ENCODE data around the gene GP9. TPM values are rescaled to one million over a fixed set of nuclear protein-coding genes. Genes with fewer than 3 reads are reported as not detected.

Gene GP9
- total RNA-seq, 2 experiments from 2014 or later: not detected

DNA sequence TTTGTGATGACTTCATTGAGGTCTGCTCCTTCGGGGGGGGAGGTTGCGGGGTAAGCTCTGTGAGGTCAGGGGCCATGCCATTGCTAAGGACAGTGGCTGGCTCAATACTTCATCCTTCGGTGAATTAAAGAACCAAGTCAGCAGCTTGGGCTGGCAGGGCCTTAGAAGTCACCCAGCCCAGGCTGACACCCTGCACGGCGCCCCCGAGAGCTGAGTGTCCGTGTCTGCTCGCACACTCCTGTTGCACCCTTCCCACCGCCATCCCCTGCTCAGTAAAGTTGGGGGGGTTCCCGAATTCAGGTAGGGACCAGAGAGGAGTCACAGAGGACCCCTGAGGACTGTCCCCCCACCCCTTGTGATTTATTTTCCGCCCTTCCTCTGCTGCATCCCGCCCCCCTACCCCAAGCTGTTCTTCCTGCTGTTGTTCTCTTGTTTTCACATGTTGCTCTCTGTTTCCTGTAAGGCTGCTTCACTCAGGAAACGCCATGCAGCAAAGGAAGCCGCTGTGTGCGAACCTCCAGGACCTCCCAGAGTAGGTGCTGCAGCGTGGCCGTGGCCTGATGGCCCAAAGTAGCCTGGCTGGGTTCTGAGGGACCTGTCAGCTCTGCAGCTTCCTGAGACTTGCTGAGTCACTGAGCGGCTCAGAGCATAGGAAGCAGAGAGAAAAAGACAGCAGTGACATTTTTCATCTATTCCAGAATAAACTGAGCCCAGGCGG is 45.0 kb upstream of the GP9 start:
- intact Hi-C loops (cut with micrococcal nuclease): no loop called here
- ChIA-PET POLR2A (interaction anchor here (0.8 to 4.7 kb wide), 17 partner anchors 8 to 300 kb away, joined by 3 to 56 read pairs (median 5); partner anchors contain the start of genes ACAD9, CFAP92, COPG1 and EFCC1), CTCF (interaction anchor here (0.8 to 8.6 kb wide), 22 partner anchors 9 to 335 kb away, joined by 3 to 77 read pairs (median 4); partner anchors contain the start of genes CFAP92, CNBP and EFCC1)
- Mint-ChIP-seq H3K36me3 (ENCODE audit: low read depth) (no peaks in the 10 kb centered on the region), H3K27me3 (no peaks in the 10 kb centered on the region), H3K4me3 (peak overlapping the region; percentile 71), H3K4me1 (ENCODE audit: low read depth) (peaks cover 31% of the 10 kb centered on the region), H3K9me3 (no peaks in the 10 kb centered on the region), H3K27ac (peak overlapping the region; percentile 97)
- DNase-seq (peak; percentile 61), ATAC-seq (peak; percentile 63)
- TF ChIP-seq, protein P1, sequence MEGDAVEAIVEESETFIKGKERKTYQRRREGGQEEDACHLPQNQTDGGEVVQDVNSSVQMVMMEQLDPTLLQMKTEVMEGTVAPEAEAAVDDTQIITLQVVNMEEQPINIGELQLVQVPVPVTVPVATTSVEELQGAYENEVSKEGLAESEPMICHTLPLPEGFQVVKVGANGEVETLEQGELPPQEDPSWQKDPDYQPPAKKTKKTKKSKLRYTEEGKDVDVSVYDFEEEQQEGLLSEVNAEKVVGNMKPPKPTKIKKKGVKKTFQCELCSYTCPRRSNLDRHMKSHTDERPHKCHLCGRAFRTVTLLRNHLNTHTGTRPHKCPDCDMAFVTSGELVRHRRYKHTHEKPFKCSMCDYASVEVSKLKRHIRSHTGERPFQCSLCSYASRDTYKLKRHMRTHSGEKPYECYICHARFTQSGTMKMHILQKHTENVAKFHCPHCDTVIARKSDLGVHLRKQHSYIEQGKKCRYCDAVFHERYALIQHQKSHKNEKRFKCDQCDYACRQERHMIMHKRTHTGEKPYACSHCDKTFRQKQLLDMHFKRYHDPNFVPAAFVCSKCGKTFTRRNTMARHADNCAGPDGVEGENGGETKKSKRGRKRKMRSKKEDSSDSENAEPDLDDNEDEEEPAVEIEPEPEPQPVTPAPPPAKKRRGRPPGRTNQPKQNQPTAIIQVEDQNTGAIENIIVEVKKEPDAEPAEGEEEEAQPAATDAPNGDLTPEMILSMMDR (IDR thresholded peaks at IDR 0.05): no peak

DNA sequence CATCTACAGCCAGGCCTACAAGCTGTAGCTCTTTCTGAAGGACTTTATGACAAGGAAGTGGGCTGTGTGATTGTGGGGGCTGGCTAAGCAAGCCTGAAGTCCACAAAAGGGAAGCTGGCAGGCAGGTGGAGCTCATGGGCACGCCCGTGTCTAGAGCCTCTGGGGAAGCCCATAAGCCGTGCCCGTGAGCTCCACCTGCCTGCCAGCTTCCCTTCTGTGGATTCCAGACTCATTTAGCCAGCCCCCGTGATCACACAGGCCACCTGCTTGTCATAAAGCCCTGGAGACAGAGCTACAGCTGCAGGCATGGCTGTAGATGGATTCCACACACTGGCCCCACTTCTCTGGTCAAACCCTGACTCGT is 44.2 kb upstream of the GP9 start:
- Mint-ChIP-seq H3K9me3 (no peaks in the 10 kb centered on the region), H3K4me3 (peak overlapping the region; percentile 71), H3K27ac (peak overlapping the region; percentile 97), H3K4me1 (ENCODE audit: low read depth) (peaks cover 31% of the 10 kb centered on the region), H3K27me3 (no peaks in the 10 kb centered on the region), H3K36me3 (ENCODE audit: low read depth) (no peaks in the 10 kb centered on the region)
- TF ChIP-seq, protein P1 (IDR thresholded peaks at IDR 0.05): peak; percentile 34
- peak; percentile 82 for DNase-seq
- intact Hi-C loops (cut with micrococcal nuclease): no loop called here
- ATAC-seq: peak; percentile 85
- CTCF ChIA-PET: interaction anchor here (0.6 to 8.6 kb wide), 25 partner anchors 10 to 335 kb away, joined by 3 to 77 read pairs (median 4); partner anchors contain the start of genes CFAP92, CNBP and EFCC1
- POLR2A ChIA-PET: interaction anchor here (0.7 to 4.7 kb wide), 22 partner anchors 9 to 300 kb away, joined by 3 to 56 read pairs (median 4); partner anchors contain the start of genes ACAD9, CFAP92, EFCC1 and RAB43

DNA sequence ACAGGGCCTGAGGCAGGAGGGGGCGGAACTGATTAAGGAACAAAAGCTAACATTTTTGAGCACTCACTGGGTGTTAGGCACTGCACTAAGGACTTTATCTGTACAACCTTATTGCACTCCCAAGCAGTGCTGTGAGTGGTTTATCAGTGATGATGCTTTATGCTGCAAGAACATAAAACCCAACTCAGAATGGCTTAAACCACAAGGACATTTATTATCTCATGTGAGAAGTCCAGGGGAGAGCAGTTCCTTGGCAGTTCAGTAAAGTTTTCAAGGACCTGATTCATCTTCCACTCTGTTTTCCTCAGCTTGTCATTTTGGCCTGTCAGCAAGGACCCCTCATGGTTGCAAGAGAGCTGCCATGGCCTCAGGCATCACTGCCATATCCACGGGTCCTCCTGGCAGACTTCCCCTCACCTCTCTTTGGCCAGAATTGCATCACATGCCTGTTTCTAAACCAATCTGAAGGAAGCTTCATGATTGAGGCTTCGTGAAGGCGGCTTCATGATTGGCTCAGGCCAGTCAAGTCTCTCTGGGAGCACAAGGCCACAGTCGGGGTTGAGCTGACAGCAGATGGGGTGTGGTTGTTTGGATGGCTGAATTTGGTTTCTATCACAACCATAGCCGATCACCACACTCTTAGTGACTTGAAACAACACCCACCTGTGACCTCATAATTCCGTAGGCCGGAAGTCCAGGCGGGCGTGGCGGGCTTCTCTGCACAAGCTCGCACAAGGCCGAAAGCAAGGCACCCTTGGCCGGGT is 43.7 kb upstream of the GP9 start:
- TF ChIP-seq, protein P1 (IDR thresholded peaks at IDR 0.05): no peak
- Mint-ChIP-seq H3K27me3 (no peaks in the 10 kb centered on the region), H3K9me3 (no peaks in the 10 kb centered on the region), H3K36me3 (ENCODE audit: low read depth) (no peaks in the 10 kb centered on the region), H3K4me1 (ENCODE audit: low read depth) (peaks cover 31% of the 10 kb centered on the region), H3K27ac (peak overlapping the region; percentile 97), H3K4me3 (peak overlapping the region; percentile 71)
- CTCF ChIA-PET: interaction anchor here (0.6 to 8.6 kb wide), 25 partner anchors 10 to 336 kb away, joined by 3 to 77 read pairs (median 4); partner anchors contain the start of genes CFAP92, CNBP and EFCC1
- ATAC-seq (peak; percentile 19), DNase-seq (peak; percentile 31)
- intact Hi-C loops (cut with micrococcal nuclease): no loop called here
- POLR2A ChIA-PET: interaction anchor here (0.6 to 4.7 kb wide), 20 partner anchors 10 to 1090 kb away, joined by 3 to 56 read pairs (median 4); partner anchors contain the start of genes ACAD9, CFAP92 and RAB43

DNA sequence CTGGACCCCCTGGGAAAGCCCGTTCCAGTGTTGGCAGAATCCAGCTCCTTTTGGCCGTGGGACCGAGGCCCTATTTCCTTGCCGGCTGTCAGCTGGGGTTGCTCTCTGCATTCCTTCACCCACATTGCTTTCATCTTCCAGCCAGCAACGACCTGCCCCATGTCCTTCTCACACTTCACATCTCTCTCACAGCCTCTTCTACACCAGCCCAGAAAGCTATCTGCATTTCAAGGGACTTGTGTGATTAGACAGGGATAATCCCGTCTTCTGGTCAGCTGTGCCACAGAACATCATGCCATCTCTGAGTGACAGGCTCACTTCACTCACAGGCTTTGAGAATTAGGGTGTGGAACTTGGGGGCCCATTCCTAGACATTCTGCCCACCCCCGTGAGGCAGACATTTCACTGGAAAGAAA is 43.1 kb upstream of the GP9 start:
- Mint-ChIP-seq H3K9me3 (no peaks in the 10 kb centered on the region), H3K36me3 (ENCODE audit: low read depth) (no peaks in the 10 kb centered on the region), H3K27ac (peak overlapping the region; percentile 72), H3K4me1 (ENCODE audit: low read depth) (peaks cover 35% of the 10 kb centered on the region), H3K27me3 (no peaks in the 10 kb centered on the region), H3K4me3 (no peak overlapping the region)
- intact Hi-C loops (cut with micrococcal nuclease): no loop called here
- DNase-seq (no peak), ATAC-seq (no peak)
- ChIA-PET CTCF (interaction anchor here (1.1 to 8.6 kb wide), 9 partner anchors 9 to 229 kb away, joined by 3 to 77 read pairs (median 15); no protein-coding TSS in a partner anchor), POLR2A (interaction anchor here (0.6 to 4.7 kb wide), 11 partner anchors 9 to 1089 kb away, joined by 3 to 56 read pairs (median 7); partner anchors contain the start of gene RAB43)
- TF ChIP-seq, protein P1 (IDR thresholded peaks at IDR 0.05): no peak
